Kidney (tissue), 14 donors: ENCODE results near the gene TOX3. TPM values are rescaled to one million over a fixed set of nuclear protein-coding genes. Genes with fewer than 3 reads are reported as not detected.

Experiments
- DNase-seq, 5 donors: peaks; one replicate each; pipeline ENCODE4 v3.0.0-alpha.2; 2013 to 2020
- FAIRE-seq: peaks from 2 replicates; lab custom pipeline; 2012; peaks lifted over from hg19 to GRCh38; lab: Jason Lieb, UNC
- H3K27ac ChIP-seq, 2 donors: one replicate each; pipeline ENCODE4 v1.7.0; 2013; ENCODE audit warnings: low read depth in 2 of 2, low read length in 2 of 2, inconsistent platforms in 1 of 2
- H3K27me3 ChIP-seq: one replicate; pipeline ENCODE4 v1.7.1; 2013; ENCODE audit warnings: low read length, inconsistent platforms; ENCODE audit not compliant: control insufficient read depth, insufficient read depth
- H3K36me3 ChIP-seq, 3 donors: one replicate each; pipeline versions ENCODE4 v1.7.0 to v1.7.1; 2013; ENCODE audit warnings: low read length in 3 of 3, control low read depth in 1 of 3, inconsistent platforms in 1 of 3; ENCODE audit not compliant: insufficient read depth in 3 of 3, control insufficient read depth in 2 of 3
- H3K4me1 ChIP-seq, 3 donors: one replicate each; pipeline versions ENCODE4 v1.7.0 to v1.7.1; 2013; ENCODE audit warnings: low read length in 3 of 3, inconsistent platforms in 1 of 3, low read depth in 1 of 3; ENCODE audit not compliant: control insufficient read depth in 2 of 3, insufficient read depth in 2 of 3
- H3K4me3 ChIP-seq, 3 donors: one replicate each; pipeline versions ENCODE4 v1.7.0 to v1.8.1; 2013; ENCODE audit warnings: low read length in 3 of 3, control low read depth in 1 of 3, inconsistent platforms in 1 of 3
- H3K9ac ChIP-seq, 3 donors: one replicate each; pipeline versions ENCODE4 v1.7.0 to v1.7.1; 2013; ENCODE audit warnings: low read length in 3 of 3, control low read depth in 1 of 3, inconsistent platforms in 1 of 3
- H3K9me3 ChIP-seq, 3 donors: one replicate each; pipeline versions ENCODE4 v1.7.0 to v1.7.1; 2013; ENCODE audit warnings: low read length in 3 of 3, control low read depth in 1 of 3, inconsistent platforms in 1 of 3; ENCODE audit not compliant: control insufficient read depth in 2 of 3, insufficient read depth in 1 of 3
- intact Hi-C: fragments of 100-400 bp; cut with DNase I; formaldehyde crosslinking; loops from one replicate; pipeline ENCODE4 v1.11.1; 2022
- polyA plus RNA-seq: library from polyadenylated mRNA; stranded (reverse); fragments of 350-450 nt; fragmentation: Illumina TruSeq; extraction: RNeasy Lipid Tissue Mini Kit (QIAGEN cat#74804); gene quantifications from one replicate; pipeline ENCODE4 v1.2.3, GENCODE V29; 2014; ENCODE audit warnings: low read depth, low replicate concordance; ENCODE audit not compliant: insufficient read depth
- total RNA-seq: library from RNA; stranded (reverse); fragmentation: NEBNext Ultra II Directional; extraction: Animal tissue kit (Norgen Biotek cat#: 25700); gene quantifications from one replicate; pipeline ENCODE4 v1.2.1, GENCODE V29; 2021
- TF ChIP-seq, protein P1 (sequence below): IDR thresholded peaks from 3 replicates; pipeline ENCODE4 v1.5.1; 2012; ENCODE audit warnings: mild to moderate bottlenecking, moderate library complexity, borderline replicate concordance; ENCODE audit not compliant: insufficient read depth; ENCODE audit errors: extremely low read depth
- donor health status: control.
- donor health status: control.
- donor health status: control.
- donor health status: control.
- donor health status: control.
- donor health status: DM: yes; HTN: yes; CAD: no.
- donor health status: Normal renal cell carcinoma (clear cell type).

TOX3 gene
- total and polyA plus RNA-seq, 2 donors from 2014 or later: 8.7 to 16.2 TPM

DNA sequence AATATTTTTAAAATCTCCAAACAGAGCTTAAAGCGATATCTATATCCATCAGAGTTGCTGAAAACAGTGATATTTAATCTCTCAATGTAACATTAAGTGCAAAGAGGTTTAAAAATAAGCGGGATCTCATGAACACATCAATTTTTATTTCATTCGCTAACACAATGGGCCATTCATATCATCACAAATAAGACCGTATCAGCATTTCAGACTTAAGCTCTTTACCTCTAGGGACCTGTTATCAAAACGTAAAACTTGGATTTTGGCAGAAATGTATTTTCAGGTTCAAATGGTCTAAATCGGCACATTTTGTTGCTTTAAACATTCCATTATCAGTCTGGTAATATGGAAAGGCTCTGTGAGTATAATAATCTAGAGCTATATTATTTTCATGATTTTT, 77.9 kb downstream of the TOX3 start:
- H3K36me3 ChIP-seq: no peaks in the 10 kb centered on the region
- peaks cover 0 to 5% (median 0%) of the 10 kb centered on the region in 3 donors for H3K4me1 ChIP-seq
- FAIRE-seq (no peak), DNase-seq (no peak)
- no peak overlapping the region for H3K9ac ChIP-seq
- no peak overlapping the region for H3K27ac ChIP-seq
- no peaks in the 10 kb centered on the region for H3K27me3 ChIP-seq
- no peaks in the 10 kb centered on the region for H3K9me3 ChIP-seq
- intact Hi-C loops: no loop called here
- no peak overlapping the region for H3K4me3 ChIP-seq
- TF ChIP-seq, protein P1, sequence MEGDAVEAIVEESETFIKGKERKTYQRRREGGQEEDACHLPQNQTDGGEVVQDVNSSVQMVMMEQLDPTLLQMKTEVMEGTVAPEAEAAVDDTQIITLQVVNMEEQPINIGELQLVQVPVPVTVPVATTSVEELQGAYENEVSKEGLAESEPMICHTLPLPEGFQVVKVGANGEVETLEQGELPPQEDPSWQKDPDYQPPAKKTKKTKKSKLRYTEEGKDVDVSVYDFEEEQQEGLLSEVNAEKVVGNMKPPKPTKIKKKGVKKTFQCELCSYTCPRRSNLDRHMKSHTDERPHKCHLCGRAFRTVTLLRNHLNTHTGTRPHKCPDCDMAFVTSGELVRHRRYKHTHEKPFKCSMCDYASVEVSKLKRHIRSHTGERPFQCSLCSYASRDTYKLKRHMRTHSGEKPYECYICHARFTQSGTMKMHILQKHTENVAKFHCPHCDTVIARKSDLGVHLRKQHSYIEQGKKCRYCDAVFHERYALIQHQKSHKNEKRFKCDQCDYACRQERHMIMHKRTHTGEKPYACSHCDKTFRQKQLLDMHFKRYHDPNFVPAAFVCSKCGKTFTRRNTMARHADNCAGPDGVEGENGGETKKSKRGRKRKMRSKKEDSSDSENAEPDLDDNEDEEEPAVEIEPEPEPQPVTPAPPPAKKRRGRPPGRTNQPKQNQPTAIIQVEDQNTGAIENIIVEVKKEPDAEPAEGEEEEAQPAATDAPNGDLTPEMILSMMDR: no peak

DNA sequence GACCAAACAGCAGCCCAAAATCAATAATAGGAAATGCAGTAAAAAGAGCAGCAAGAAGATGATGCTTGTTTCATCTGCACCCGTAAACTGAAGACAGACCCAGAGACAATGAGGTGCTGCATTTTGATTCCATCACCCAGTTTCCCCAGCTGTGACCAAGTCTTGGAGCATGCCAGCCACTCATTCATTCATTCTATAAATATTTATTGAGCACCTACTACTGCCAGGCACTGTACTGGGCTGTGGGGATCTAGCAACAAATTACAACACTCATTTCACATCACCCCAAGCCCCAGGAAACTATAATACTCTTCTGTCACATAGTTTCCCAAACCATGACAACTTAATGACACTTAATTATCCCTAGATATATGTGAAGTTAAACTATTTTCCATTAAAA, 79.2 kb downstream of the TOX3 start:
- no peaks in the 10 kb centered on the region for H3K9me3 ChIP-seq
- no peak for DNase-seq
- peaks cover 0 to 2% (median 0%) of the 10 kb centered on the region in 3 donors for H3K36me3 ChIP-seq
- TF ChIP-seq, protein P1: no peak
- no peak overlapping the region for H3K9ac ChIP-seq
- no peak overlapping the region for H3K4me3 ChIP-seq
- H3K4me1 ChIP-seq: peaks cover 0 to 5% (median 0%) of the 10 kb centered on the region in 3 donors
- H3K27ac ChIP-seq: no peak overlapping the region
- no peak for FAIRE-seq
- intact Hi-C loops: no loop called here
- H3K27me3 ChIP-seq: no peaks in the 10 kb centered on the region

DNA sequence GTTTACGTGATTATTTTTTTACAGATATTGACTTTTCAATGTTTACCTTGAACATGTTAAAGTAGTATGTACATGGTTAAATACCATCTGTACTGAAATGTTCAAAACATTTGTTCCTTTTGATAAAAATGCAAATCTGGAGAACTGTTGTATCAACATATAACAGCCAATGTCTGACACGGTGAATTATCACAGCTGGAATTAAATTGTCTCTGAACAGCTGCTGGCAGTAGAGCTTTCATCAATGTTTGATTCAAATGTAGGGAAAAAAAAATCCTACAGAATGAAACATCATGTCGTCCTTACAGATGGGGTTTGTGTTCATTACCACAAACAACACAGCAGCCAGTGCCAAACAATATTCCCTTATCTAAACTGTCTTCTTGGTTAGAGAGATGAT, 79.9 kb downstream of the TOX3 start:
- Histone ChIP-seq H3K9ac (no peak overlapping the region), H3K4me1 (peaks cover 0 to 5% (median 0%) of the 10 kb centered on the region in 3 donors), H3K27ac (no peak overlapping the region), H3K9me3 (no peaks in the 10 kb centered on the region), H3K36me3 (peaks cover 0 to 2% (median 0%) of the 10 kb centered on the region in 3 donors), H3K4me3 (no peak overlapping the region), H3K27me3 (no peaks in the 10 kb centered on the region)
- TF ChIP-seq, protein P1: no peak
- intact Hi-C loops: no loop called here
- peak in 2 of 5 donors; percentile 4 to 51 for DNase-seq
- FAIRE-seq: no peak
